GM18519 (cell line): ENCODE measurements around the gene GPATCH1.
"Not testable (repeated sequence)": the region's sequence is repeated elsewhere in the genome, so short reads cannot be mapped to it uniquely, and the experiment has no call there.

Experiments used
- ATAC-seq: cut with Tn5 transposase; IDR thresholded peaks from one replicate; pipeline ENCODE4 v1.9.1; 2021; ENCODE audit warnings: mild to moderate bottlenecking, moderate library complexity; ENCODE audit not compliant: unreplicated experiment, low FRiP score

The GPATCH1 gene

GRCh38 chr19:33152625-33153024, 71.6 kb downstream of the GPATCH1 start:
- ATAC-seq = not testable (repeated sequence)

- ATAC-seq = not testable (repeated sequence)
Observed at GRCh38 chr19:33154313-33154712, 73.3 kb downstream of the GPATCH1 start.

- no peak for ATAC-seq
Observed at GRCh38 chr19:33156334-33156733, 75.4 kb downstream of the GPATCH1 start.

GRCh38 chr19:33157906-33158305, 76.9 kb downstream of the GPATCH1 start:
- ATAC-seq = no peak

GRCh38 chr19:33158365-33158764, 77.4 kb downstream of the GPATCH1 start:
- ATAC-seq = no peak

GRCh38 chr19:33159149-33159548, 78.2 kb downstream of the GPATCH1 start:
- ATAC-seq = no peak

- no peak for ATAC-seq
Observed at GRCh38 chr19:33159893-33160292, 78.9 kb downstream of the GPATCH1 start.

GRCh38 chr19:33161201-33161600, 80.2 kb downstream of the GPATCH1 start:
- ATAC-seq = no peak

GRCh38 chr19:33163481-33163880, 82.5 kb downstream of the GPATCH1 start:
- no peak for ATAC-seq

- not testable (repeated sequence) for ATAC-seq
Observed at GRCh38 chr19:33166037-33166436, 85.1 kb downstream of the GPATCH1 start.

- ATAC-seq = no peak
Observed at GRCh38 chr19:33167438-33167837, 86.5 kb downstream of the GPATCH1 start.

GRCh38 chr19:33168528-33168927, 87.5 kb downstream of the GPATCH1 start:
- ATAC-seq = no peak

GRCh38 chr19:33171222-33171795, 90.3 kb downstream of the GPATCH1 start:
- ATAC-seq = no peak

- ATAC-seq = no peak
Observed at GRCh38 chr19:33171916-33172359, 91.0 kb downstream of the GPATCH1 start.

- no peak for ATAC-seq
Observed at GRCh38 chr19:33174186-33174585, 93.2 kb downstream of the GPATCH1 start.

- no peak for ATAC-seq
Observed at GRCh38 chr19:33175156-33175782, 94.3 kb downstream of the GPATCH1 start.

GRCh38 chr19:33175886-33176669, 95.1 kb downstream of the GPATCH1 start:
- ATAC-seq = no peak

- peak; percentile 71 for ATAC-seq
Observed at GRCh38 chr19:33176670-33177416, 95.9 kb downstream of the GPATCH1 start.

GRCh38 chr19:33177417-33177979, 96.5 kb downstream of the GPATCH1 start:
- ATAC-seq = peak; percentile 15
